ENCODE results near the gene TTC9.

The TTC9 gene

DNA sequence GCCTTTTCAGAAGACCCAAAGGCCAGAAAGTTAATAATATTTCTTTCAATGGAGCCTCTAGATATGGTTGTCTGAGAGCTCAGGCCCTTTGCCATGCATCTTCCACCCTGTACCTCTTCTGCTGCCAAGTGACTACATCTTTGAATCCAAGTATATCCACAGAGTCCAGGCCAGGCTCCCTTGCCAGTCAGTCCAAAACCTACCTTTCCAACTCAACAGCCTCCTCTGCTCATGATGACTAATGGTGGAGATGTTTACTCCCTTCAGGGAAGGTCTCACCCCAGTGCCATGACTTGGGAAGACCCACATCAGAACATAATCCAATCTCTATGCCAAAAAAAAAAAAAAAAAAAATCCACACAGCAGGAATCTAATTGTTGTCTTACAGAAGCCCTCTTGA, 20.4 kb downstream of the TTC9 start:
- DNase-seq = no peak
- TF ChIP-seq, protein P1, sequence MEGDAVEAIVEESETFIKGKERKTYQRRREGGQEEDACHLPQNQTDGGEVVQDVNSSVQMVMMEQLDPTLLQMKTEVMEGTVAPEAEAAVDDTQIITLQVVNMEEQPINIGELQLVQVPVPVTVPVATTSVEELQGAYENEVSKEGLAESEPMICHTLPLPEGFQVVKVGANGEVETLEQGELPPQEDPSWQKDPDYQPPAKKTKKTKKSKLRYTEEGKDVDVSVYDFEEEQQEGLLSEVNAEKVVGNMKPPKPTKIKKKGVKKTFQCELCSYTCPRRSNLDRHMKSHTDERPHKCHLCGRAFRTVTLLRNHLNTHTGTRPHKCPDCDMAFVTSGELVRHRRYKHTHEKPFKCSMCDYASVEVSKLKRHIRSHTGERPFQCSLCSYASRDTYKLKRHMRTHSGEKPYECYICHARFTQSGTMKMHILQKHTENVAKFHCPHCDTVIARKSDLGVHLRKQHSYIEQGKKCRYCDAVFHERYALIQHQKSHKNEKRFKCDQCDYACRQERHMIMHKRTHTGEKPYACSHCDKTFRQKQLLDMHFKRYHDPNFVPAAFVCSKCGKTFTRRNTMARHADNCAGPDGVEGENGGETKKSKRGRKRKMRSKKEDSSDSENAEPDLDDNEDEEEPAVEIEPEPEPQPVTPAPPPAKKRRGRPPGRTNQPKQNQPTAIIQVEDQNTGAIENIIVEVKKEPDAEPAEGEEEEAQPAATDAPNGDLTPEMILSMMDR (IDR thresholded peaks at IDR 0.05) = no peak
- intact Hi-C loops (cut with DNase I; ENCODE audit: low total_unique reads) = no loop called here
- Histone ChIP-seq H3K9me3 (no peaks in the 10 kb centered on the region), H3K4me1 (peaks cover 0 to 22% (median 10%) of the 10 kb centered on the region in 4 donors), H3K27me3 (no peaks in the 10 kb centered on the region), H3K27ac (no peak overlapping the region), H3K36me3 (no peaks in the 10 kb centered on the region), H3K4me3 (no peak overlapping the region)

DNA sequence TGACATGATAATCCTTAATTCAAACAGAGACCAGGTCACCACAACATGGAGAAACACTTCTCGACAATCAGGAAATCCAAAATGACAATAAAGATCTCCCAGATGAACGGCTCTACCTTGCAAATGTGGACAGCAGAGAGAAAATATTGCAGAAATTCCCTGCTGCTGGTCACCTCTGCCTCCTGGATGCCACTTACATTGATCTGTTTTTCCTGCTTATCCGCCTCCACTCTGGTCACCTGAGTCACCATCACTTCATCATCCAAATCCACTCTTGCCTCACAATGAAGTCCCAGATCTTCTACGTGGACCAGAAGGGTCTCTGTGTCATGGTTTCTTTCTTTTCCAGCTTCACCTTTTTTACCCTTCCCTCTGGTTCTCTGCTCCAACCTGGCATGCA, 21.1 kb downstream of the TTC9 start:
- DNase-seq = no peak
- peaks cover 0 to 22% (median 10%) of the 10 kb centered on the region in 4 donors for H3K4me1 ChIP-seq
- no peak overlapping the region for H3K4me3 ChIP-seq
- H3K27ac ChIP-seq = no peak overlapping the region
- no peaks in the 10 kb centered on the region for H3K27me3 ChIP-seq
- H3K36me3 ChIP-seq = no peaks in the 10 kb centered on the region
- TF ChIP-seq, protein P1 (IDR thresholded peaks at IDR 0.05) = no peak
- no peaks in the 10 kb centered on the region for H3K9me3 ChIP-seq
- intact Hi-C loops (cut with DNase I; ENCODE audit: low total_unique reads) = no loop called here

DNA sequence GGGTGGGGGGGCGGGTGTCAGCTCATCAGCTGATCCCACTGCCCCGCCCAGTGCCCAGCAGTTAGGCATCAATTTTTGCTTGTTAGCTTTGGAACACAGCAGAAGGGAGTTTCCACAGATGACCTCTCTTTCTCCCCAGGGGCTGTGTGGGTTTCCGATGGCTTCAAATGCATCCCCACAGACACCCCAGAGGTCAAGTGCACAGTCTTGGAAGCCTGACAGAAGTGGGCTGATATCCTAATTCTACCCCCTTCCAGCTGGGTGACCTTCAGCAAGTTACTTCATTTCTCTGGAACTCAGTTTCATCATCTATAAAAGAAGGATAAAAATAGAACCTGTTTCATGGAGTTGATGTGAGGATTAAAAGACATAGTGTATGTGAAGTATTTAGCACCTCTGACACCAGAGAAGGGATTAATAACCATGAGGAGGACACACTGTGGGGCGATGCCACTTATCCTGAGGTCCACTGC, 22.0 kb downstream of the TTC9 start:
- Histone ChIP-seq H3K4me1 (peaks cover 0 to 22% (median 10%) of the 10 kb centered on the region in 4 donors), H3K27me3 (no peaks in the 10 kb centered on the region), H3K4me3 (no peak overlapping the region), H3K9me3 (no peaks in the 10 kb centered on the region), H3K27ac (no peak overlapping the region), H3K36me3 (no peaks in the 10 kb centered on the region)
- TF ChIP-seq, protein P1 (IDR thresholded peaks at IDR 0.05) = no peak
- intact Hi-C loops (cut with DNase I; ENCODE audit: low total_unique reads) = no loop called here
- no peak for DNase-seq

DNA sequence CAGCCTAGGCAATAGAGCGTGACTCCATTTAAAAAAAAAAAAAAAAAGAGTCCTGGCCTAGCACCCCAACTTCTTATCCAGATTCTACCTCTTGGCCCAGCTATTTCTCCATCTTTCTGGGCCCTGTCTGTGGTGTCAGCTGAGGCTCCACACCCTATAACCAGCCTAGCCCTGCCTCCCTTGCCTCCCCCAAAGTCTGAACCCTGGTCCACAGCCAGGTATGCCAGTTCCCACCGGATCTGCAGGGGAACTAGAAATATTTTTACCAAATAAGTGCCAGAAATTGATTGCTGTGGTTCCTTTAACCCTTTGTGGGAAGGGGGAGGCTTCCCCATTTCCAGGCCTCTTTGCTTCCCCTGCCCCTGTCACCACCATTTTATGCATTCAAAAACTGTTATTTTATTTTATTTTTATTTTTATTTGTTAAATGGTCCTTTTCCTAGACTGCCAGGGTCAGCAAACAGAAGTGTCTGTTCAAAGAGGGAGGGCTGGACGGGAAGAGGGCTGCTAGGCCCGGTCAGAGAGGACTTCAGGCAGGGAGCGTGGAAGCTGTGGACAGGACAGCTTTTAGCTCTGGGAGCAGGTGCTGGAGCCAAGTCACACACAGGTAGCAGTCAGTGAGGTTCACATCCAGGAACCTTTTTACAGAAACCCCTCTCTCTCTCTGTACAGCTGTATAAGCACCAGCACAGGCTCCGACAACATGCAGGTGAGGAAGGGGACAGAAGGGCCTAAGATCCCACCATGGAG, 23.2 kb downstream of the TTC9 start:
- intact Hi-C loops (cut with DNase I; ENCODE audit: low total_unique reads) = no loop called here
- no peak for DNase-seq
- Histone ChIP-seq H3K27ac (no peak overlapping the region), H3K27me3 (no peaks in the 10 kb centered on the region), H3K9me3 (no peaks in the 10 kb centered on the region), H3K4me1 (peaks cover 0 to 22% (median 10%) of the 10 kb centered on the region in 4 donors), H3K4me3 (no peak overlapping the region), H3K36me3 (no peaks in the 10 kb centered on the region)
- TF ChIP-seq, protein P1 (IDR thresholded peaks at IDR 0.05) = no peak

DNA sequence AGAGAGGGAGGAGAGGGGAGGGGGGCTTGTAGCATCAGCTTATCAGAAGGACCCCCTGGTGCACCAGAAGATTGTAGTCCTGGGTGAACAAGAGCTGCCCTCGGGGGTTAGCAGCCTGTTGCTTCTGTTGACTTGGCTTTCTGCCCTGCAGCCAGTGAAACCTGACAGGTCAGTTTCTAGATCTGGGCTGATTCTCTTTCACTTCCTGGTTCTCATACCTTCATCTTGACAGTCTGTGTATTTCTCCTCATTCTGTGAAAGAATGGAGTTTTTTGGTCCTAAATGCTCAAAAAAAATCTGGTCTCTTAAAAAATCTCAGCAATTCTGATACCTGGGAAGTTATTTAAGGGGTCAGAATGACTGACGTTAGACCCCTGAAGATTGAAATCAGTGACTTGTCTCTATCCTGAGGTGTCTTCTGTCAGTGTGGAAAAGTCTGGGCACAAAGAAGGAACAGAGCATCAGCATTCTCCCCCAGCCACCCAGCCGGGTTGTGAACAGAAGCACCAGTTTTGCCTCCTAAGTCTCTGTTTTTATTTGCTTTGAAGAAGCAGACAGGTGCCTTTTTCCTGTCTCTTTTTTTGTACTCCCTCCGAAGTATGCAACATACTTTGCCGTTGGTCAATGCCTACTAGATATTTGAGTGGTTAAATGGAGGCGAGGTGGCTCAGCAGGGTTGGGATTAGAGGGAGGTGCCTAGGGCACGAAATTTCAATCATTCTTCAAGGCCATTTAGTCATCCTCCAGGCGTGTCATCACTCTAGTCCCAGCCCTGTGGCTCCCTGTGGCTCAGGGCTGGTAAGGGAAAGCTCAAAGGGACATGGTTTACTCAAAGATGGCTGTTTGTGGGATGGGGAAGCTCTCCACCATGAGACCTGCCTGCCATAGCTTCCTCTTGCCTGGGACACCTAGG, 24.0 kb downstream of the TTC9 start:
- no peak for DNase-seq
- H3K36me3 ChIP-seq = no peaks in the 10 kb centered on the region
- peaks cover 0 to 22% (median 10%) of the 10 kb centered on the region in 4 donors for H3K4me1 ChIP-seq
- H3K27me3 ChIP-seq = no peaks in the 10 kb centered on the region
- H3K27ac ChIP-seq = no peak overlapping the region
- intact Hi-C loops (cut with DNase I; ENCODE audit: low total_unique reads) = no loop called here
- H3K4me3 ChIP-seq = no peak overlapping the region
- no peaks in the 10 kb centered on the region for H3K9me3 ChIP-seq
- TF ChIP-seq, protein P1 (IDR thresholded peaks at IDR 0.05) = no peak
